SIG-M5 (cell line): ENCODE data around the gene ARPIN.
"Not testable (repeated sequence)": the region's sequence is repeated elsewhere in the genome, so short reads cannot be mapped to it uniquely, and the experiment has no call there.

ENCODE experiments used
- DNase-seq: peaks from one replicate; lab custom pipeline; 2025; lab: John Stamatoyannopoulos, UW

Gene ARPIN

DNA sequence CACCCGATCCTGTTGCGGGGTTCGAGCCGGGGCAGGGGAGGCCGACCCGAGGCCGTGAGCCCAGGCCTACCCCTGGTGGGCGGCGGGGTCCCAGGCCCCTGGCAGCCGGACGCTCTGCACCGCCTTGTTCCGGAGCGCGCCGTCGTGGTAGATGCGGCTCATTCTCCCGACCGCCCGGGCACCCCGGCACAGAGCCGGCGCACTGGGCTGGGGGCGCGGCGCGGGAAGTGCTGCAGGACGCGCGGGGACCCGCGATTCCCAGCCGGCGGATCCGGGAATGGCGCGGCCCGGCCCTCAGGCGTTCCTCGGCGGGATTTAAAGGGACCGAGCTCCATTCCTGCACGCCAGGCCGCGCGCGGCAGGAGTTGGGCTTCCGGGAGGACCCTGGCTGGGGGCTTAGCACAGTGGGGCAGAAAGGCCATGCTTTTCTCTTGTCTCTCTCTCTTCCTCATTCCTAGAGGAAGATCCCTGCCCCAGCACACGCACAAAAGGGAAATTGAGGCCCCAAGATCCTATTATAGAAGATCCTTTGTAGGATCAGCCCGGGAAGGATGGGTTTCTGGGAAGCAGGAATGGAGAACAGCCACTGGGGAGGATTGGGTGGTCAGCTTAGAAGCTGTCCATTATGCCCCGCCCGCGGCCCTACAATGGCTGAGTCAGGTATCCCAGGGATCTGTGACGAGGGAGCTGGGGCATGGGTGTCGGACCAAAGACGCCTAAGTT is at the start of gene ARPIN:
Gene ARPIN (minus strand): TSS at position 279 of the 723 bp plus-strand sequence. CDS start 117 bp downstream, at position 162.
- DNase-seq: no peak

DNA sequence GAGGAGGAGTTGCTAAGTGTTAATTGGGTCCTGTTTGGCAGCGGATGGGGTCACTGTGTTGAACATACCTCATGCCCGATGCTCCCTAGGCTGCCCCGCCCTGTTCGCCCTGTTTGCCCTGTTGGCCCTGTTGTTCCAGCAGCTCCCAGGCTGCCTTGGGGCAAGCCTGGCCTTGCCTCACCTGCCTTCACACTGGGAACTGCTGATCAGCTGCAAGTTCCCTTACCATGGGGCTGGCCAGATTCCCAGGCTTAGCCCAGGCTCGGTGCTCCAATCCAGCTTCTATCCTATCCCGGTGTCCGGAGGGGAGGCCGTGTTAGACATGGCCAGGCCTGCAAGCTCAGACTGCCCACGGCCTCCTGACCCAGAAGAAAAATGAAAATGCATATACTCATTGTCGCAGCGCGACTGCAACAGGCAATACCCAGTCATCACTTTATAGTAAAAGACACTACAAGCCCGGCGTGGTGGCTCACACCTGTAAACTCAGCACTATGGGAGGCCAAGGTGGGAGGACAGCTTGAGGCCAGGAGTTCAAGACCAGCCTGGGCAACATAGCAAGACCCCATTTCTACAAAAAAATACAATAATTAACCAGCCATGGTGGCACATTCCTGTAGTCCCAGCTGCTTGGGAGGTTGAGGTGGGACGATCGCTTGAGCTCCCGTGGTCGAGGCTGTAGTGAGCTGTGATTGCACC is 45.5 kb upstream of the ARPIN start:
- DNase-seq: no peak

DNA sequence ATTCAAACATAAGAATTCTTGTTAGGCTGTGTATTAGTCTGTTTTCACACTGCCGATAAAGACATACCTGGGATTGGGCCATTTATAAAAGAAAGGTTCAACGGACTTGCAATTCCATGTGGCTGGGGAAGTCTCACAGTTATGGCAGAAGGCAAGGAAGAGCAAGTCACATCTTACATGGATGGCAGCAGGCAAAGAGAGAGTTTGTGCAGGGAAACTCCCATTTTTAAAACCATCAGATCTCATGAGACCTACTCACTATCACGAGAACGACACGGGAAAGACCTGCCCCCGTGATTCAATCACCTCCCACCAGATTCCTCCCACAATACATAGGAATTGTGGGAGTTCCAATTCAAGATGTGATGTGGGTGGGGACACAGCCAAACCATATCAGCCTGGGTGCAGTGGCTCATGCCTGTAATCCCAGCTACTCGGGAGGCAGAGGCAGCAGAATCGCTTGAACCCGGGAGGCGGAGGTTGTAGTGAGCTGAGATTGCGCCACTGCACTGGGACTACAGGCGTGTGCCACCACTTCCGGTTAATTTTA is 42.8 kb upstream of the ARPIN start:
- DNase-seq: not testable (repeated sequence)

DNA sequence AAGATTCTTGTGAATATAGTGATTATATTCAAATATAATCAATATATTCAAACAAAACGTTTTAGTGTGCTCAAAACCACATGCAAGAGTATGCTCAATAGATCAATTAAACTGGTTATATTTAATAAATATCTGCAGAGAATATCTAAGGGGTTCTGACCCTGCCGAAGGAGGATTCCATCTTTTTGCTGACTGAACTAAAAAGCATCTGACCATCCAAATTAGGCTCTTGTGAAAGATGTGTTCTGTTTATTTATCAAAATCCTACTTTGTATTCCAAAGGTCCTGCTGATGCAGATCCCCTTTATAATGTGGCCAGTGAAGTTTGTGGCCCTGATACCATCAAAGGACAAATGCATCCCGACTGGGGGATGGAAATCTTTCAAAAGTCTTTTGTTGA is 41.8 kb upstream of the ARPIN start:
- DNase-seq: no peak

DNA sequence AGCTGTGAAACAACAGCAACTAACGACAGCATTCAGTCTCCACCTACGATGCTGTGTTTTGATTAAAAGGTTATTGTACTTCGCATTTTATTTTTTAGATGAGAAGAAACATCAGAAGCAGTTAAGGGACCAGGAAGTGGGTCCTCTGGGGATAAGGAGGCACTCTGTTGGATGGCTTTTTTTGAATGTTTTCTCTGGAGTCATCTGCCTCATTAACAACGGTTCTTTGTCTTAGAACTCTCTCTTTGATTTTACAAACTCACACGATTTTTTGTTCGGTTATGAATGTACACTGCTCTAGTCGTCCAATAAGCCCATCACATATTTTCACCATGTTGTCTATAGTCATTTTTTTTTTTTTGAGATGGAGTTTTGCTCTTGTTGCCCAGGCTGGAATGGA is 36.0 kb upstream of the ARPIN start:
- no peak for DNase-seq

DNA sequence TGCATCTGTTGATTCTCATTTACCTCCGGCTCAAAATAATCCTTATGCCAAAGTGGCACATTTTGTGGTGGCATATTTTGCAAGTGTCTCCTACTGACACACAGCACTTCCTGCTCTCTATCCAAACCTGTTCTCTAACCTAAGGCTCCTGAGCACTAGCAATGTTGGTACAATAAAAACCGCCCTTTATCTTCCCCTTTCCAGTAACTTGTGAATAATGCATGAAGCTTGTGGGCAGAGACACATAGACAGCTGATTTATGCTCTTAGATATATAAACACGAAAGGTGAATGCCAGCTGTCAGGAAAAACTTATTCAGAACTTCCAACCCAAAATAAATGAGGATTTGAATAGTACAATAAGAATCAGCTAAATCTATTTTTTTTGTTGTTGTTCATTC is 34.6 kb upstream of the ARPIN start:
- DNase-seq: no peak

DNA sequence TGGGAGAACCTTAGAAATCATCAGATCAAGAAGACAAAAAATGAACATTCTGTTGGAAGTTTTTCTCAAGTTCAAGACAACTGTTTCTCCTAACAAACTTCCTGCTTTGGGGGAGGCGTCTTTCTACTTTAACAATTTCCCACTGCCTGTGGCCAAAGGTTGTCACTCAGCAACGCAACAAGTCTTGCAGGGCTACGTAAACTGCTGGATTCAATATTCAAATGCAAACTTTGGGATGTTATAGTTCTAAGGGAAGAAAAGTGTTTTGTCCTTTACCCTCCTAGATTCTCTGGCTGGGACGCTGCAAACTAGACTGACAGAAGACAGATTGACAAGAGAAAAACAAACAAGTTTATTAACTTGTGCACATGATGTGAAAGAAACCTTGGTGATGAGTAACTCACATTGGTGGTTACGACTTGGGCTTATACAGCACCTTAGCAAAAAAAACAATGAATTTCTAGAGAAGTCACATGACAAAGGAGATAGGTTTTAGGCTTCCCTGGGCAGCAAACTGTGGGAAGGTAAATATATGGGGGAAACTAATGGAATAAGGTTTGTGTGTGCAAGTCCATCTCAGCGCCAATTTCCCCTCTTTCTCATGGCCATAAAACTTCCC is 34.0 kb upstream of the ARPIN start:
- no peak for DNase-seq

DNA sequence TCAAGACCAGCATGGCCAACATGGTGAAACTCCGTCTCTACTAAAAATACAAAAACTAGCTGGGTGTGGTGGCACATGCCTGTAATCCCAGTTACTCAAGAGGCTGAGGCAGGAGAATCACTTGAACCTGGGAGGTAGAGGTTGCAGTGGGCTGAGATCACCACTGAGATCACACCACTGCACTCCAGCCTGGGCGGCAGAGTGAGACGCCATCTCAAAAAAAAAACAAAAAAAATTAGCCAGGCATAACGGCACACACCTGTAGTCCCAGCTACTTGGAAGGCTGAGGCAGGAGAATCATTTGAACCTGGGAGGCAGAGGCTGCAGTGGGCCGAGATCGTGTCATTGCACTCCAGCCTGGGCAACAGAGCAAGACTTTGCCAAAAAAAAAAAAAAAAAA is 31.0 kb upstream of the ARPIN start:
- not testable (repeated sequence) for DNase-seq

DNA sequence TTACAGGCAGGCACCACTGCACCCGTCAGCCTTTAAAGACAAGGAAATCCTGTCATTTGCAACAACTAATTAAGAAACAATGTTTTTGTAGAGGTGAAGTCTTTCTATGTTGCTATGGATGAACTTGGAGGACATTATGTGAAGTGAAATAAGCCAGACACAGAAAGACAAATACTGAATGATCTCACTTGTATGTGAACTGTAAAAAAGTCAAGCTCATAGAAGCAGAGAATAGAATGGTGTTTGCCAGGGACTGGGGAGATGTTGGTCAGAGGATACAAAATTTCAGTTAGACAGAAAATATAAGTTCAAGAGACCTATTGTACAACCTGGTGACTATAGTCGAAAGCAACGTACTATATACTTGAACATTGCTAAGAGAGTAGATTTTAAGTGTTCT is 27.2 kb upstream of the ARPIN start:
- no peak for DNase-seq

DNA sequence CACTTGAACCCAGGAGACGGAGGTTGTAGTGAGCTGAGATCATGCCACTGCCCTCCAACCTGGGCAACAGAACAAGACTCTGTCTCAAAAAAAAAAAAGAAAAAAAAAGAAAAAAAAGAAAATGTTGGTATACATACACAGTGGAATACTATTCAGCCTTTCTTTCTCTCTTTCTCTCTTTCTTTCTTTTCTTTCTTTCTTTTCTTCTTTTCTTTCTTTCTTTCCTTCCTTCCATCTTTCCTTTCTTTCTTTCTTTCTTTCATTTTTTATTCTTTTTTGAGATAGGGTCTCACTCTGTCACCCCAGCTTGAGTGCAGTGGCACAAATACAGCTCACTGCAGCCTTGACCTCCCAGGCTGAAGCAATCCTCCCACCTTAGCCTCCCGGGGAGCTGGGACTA is 26.6 kb upstream of the ARPIN start:
- not testable (repeated sequence) for DNase-seq

DNA sequence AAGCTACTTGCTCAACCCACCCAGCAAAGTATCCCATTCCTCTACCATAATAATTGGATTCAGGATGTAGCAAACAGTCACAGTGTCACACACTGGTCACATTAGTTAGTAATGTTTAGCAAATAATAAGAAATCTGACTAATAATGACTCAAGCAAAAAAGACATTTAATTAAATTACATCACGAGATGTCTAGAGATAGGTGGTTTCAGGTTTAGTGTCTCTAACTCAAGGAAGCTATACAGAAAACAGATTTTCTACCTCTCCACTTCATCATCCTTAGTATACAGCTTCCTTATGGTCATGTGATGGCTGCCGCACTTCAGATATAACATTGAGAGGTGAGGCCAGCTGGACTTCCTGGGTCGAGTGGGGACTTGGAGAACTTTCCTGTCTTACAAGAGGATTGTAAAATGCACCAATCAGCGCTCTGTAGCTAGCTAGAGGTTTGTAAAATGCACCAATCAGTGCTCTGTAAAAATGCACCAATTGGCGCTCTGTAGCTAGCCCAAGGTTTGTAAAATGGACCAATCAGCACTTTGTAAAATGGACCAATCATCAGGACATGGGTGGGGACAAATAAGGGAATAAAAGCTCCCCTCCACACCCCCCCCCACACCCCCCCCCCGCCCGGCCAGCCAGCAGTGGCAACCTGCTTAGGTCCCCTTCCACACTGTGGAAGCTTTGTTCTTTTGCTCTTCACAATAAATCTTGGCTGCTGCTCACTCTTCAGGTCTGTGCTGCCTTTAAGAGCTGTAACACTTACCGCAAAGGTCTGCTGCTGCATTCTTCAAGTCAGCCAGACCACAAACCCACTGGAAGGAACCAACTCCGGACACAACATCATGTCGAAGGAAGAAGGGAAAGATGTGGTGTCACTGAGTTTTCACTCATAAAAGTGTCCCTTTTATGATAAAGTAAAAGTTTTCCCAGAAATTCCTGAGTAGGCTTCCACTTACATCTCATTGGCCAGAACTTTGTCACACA is 24.9 kb upstream of the ARPIN start:
- no peak for DNase-seq

DNA sequence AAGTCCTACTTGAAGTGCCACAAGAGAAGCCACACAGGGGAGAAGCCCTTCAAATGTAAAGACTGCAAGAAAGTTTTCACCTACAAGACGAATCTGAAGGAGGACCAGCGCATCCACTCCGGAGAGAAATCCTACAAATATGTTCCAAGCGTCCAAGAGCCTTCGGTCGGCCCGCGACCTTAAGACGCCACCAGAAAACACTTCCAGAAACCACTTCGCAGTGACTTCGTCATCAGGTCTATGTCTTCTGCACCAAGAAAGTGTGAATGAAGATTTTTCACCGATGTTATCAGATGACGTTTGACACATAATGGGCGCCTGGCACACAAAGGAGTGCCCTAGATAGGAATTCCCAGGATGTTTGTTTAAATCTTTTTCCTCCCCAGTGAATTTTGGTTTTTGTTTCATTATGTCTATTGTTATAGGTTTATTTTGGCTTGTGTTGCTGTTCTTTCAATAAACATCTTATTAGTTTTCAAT is 24.1 kb upstream of the ARPIN start:
- DNase-seq: no peak

DNA sequence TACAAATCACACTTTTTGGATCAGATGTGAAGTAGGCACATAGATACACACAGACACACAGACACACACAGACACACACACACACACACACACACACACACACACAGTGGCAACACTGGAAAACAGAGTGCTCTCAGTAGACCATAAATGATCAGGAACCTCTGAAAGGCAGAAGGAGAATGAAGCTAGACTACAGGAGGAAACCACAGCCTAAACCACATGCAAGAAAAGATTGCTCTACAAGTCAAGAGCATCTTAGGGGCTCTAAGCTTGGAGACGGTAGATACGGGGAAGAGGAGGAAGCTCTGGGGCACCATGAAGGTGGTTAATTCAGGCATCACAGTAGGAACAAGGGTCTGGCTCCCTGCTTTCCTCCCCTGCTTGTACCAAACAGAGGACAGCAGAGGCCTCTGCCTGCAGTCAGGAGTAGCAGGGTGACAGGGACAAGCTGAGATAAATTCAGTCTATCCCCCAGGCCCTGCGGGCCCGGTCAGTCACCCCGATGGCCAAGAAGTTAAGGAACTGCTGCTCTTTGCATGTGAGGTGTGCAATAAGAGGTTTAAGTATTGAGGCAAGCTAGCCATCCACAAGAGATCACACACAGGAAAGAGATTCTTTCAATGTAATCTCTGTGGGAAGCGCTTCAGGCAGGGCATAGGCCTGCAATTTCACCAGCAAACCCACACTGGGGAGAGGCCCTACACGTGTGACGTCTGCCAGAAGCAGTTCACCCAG is 23.5 kb upstream of the ARPIN start:
- no peak for DNase-seq

DNA sequence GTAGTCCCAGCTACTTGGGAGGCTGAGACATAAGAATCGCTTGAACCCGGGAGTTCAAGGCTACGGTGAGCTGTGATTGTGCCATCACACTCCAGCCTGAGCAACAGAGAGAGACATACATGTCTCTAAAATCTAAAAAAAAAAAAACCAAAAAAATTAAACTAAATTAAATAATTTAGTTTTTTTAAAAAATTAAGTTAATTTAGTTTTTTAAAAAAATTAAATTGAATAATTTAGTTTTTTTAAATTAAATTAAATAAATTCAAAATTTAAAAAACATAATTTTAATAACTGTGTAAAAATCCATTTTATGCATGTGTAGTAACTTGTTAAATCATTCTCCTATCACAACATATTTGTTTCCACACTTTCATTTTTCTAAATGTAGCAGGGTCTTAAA is 20.1 kb upstream of the ARPIN start:
- no peak for DNase-seq

DNA sequence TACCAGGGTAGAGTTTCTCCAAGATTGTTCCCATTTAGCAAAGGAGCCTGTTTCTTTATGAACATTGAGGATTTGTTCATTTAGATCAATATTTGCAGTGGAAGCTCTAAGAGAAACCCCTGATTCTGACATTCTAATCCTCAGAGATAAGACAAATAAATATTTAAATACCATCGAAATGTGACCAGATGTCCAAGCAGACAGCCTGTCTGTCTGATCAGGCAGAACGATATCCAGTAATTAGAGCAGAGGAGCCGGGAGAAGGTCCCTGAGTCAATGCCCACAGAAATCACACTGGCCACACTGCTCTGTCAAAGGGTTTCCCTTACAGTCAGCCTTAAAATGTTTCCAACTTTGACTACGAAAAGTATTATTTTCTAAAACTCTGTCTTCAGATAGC is 15.7 kb upstream of the ARPIN start:
- DNase-seq: no peak

DNA sequence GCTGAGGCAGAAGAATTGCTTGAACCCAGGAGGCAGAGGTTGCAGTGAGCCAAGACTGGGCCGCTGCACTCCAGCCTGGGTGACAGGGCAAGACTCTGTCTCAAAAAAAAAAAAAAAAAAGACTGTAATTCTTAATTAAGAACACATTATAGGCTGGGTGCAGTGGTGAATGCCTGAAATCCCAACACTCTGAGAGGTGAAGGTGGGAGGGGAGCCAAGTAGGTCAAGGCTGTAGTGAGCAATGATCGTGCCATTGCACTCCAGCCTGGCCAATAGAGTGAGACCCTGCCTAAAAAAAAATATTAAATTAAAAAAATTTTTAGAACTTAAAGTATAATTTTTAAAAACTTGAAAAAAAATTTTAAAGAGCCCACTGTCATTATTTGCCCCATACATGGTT is 13.4 kb upstream of the ARPIN start:
- no peak for DNase-seq

DNA sequence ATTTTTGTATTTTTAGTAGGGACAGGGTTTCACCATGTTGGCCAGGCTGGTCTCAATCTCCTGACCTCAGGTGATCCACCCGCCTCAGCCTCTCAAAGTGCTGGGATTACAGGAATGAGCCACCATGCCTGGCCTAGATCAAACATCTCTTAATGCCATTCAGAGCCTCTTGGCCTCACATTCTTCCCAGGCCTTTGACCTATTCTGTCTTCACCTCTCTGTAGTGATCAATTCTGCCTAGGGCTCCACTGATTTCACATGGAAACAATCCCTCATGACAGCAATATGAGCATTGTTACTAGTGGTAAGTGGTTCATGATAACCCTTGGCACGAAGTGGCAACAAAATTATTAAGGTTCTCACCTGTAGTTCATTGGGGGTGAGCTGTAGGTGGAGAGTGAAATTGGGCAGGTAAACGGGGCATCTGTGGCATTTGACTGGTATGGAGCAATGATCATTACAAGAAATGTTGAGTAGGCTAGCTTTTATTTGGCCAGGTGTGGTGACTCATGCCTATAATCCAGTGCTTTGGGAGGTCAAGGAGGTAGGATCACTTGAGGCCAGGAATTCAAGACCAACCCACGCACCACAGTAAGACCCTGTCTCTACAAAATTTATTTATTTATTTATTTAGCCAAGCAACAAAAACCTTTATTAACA is 4.8 kb upstream of the ARPIN start:
- DNase-seq: no peak

DNA sequence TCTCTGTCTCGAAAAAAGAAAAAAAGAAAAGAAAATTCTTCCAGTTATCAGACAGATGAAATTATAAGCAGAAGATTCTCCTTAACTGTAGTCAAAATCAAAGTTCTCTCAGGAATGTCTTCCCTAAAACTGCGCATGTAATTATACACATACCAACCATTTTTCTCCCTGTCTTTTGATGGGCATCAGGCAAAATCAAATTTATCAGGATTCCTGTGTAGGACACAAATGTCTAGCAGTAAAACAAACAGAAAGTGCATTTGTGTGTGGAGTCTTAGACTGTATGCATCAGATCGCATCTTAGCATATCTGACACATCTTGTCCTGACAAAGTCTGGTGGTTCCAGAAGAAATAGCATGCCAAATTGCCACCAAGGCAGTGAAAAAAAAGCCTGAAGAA is 3.9 kb upstream of the ARPIN start:
- no peak for DNase-seq

DNA sequence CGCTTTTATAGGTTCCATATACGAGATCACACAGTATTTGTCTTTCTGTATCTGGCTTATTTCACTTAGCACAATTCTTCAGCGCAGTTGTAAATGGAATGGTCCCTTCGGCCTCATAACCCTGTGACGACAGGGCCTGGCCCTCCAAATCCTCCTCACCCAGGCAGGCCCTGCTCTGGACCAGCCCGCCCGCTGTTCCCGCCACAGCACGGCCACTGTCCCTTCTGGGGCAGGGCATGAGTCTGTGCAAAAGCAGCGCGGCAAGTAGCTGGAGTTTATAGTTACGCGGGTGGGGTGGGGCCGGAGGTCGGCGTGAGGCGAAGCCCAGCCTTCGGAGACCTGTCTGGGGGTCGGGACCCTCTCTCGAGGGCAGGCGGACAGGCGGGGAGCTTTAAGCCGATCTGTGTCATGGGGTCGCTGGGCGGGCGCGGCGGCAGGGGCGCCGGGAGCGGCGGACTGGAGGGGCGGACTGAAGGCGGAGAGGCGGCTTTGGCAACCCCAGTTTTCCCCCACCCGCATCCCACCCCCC is 543 bp downstream of the ARPIN start:
- no peak for DNase-seq
